Endothelial cell of umbilical vein (primary cell): ENCODE results near the gene MAPK6.

Experiments used
- CTCF ChIP-seq, 2 donors: IDR thresholded peaks; 1 replicate in 1 of 2; 2 replicates in 1 of 2; pipeline ENCODE4 v1.5.1; 2011; ENCODE audit warnings: low read length in 2 of 2, mild to moderate bottlenecking in 2 of 2, moderate library complexity in 2 of 2, control low read depth in 1 of 2, inconsistent platforms in 1 of 2, low read depth in 1 of 2; ENCODE audit not compliant: insufficient read depth in 1 of 2; ENCODE audit errors: extremely low read depth in 1 of 2
- EZH2 ChIP-seq: IDR thresholded peaks from 2 replicates; pipeline ENCODE4 v1.6.1; 2012; ENCODE audit warnings: borderline replicate concordance, low read depth, mild to moderate bottlenecking, moderate library complexity, low read length, inconsistent platforms; ENCODE audit not compliant: severe bottlenecking
- FOS ChIP-seq: IDR thresholded peaks from 2 replicates; pipeline ENCODE4 v1.6.1; 2011; ENCODE audit warnings: mild to moderate bottlenecking, low read length, moderate library complexity, borderline replicate concordance; ENCODE audit not compliant: insufficient read depth
- GATA2 ChIP-seq: IDR thresholded peaks from 2 replicates; pipeline ENCODE4 v1.7.0; 2011; ENCODE audit warnings: low read depth, mild to moderate bottlenecking, moderate library complexity, mixed read lengths, low read length; ENCODE audit not compliant: insufficient read length, insufficient read depth
- JUN ChIP-seq: IDR thresholded peaks from 2 replicates; pipeline ENCODE4 v1.6.1; 2011; ENCODE audit warnings: borderline replicate concordance, low read depth; ENCODE audit not compliant: insufficient read length, insufficient read depth
- MAX ChIP-seq: IDR thresholded peaks from 2 replicates; pipeline ENCODE4 v1.6.1; 2011; ENCODE audit not compliant: insufficient read depth, insufficient read length
- POLR2A ChIP-seq: IDR thresholded peaks from 2 replicates; pipeline ENCODE4 v1.6.1; 2012; ENCODE audit warnings: low read depth, mild to moderate bottlenecking, control low read depth, low read length
- POLR2AphosphoS5 ChIP-seq: IDR thresholded peaks from 2 replicates; pipeline ENCODE4 v1.6.1; 2012; ENCODE audit warnings: low read depth, mild to moderate bottlenecking, control low read depth, low read length, moderate library complexity; ENCODE audit not compliant: insufficient read depth

- TF ChIP-seq CTCF (IDR thresholded peaks at IDR 0.05; ENCODE audit: extremely low read depth in 1 of 2, insufficient read depth in 1 of 2, low read depth in 1 of 2, low read length in 2 of 2) (no peak), POLR2A (no peak), EZH2 (no peak), MAX (no peak), GATA2 (no peak), POLR2AphosphoS5 (no peak), FOS (no peak), JUN (no peak)
Measured at GRCh38 chr15:52018244-52018643, 775 bp upstream of the MAPK6 start.
